DOHH2 (cell line): Measurements from ENCODE around the gene HPCAL4.

Experiments
- H3F3A ChIP-seq: fragments of 200-600 bp; sonication (generic), shearing (Covaris generic); 2 replicates; pipeline ENCODE4 v1.6.0; 2016; ENCODE audit warnings: antibody characterized with exemption, mild to moderate bottlenecking; ENCODE audit not compliant: control insufficient read depth, insufficient read depth
- H3K27ac ChIP-seq: fragments of 200-600 bp; sonication (generic); 2 replicates; pipeline ENCODE4 v1.5.1; 2014; ENCODE audit warnings: low read depth, mild to moderate bottlenecking, low read length, moderate library complexity
- H3K27me3 ChIP-seq: fragments of 200-600 bp; sonication (generic); 2 replicates; pipeline ENCODE4 v1.6.1; 2014; ENCODE audit warnings: mild to moderate bottlenecking, low read length, mixed read lengths; ENCODE audit not compliant: control insufficient read depth
- H3K36me3 ChIP-seq: fragments of 200-600 bp; sonication (generic); 2 replicates; pipeline ENCODE4 v1.6.1; 2014; ENCODE audit warnings: mild to moderate bottlenecking, low read length, moderate library complexity, mixed read lengths; ENCODE audit not compliant: control insufficient read depth
- H3K4me1 ChIP-seq: fragments of 200-600 bp; sonication (generic); 2 replicates; pipeline ENCODE4 v1.6.1; 2014; ENCODE audit warnings: mild to moderate bottlenecking, low read length, mixed read lengths; ENCODE audit not compliant: control insufficient read depth
- H3K4me2 ChIP-seq: fragments of 200-600 bp; sonication (generic); 2 replicates; pipeline ENCODE4 v1.6.0; 2014; ENCODE audit warnings: mild to moderate bottlenecking, low read length, moderate library complexity
- H3K4me3 ChIP-seq: fragments of 200-600 bp; sonication (generic); 2 replicates; pipeline ENCODE4 v1.5.1; 2014; ENCODE audit warnings: mild to moderate bottlenecking, low read length, mixed read lengths
- H3K79me2 ChIP-seq: fragments of 200-600 bp; sonication (generic); 2 replicates; pipeline ENCODE4 v1.6.1; 2014; ENCODE audit warnings: mild to moderate bottlenecking, low read length, mixed read lengths; ENCODE audit not compliant: control insufficient read depth
- H3K9me2 ChIP-seq: fragments of 200-600 bp; sonication (generic); replicated peaks from 2 replicates; pipeline ENCODE4 v1.6.1; 2014; ENCODE audit warnings: mild to moderate bottlenecking, low read length, mixed read lengths; ENCODE audit not compliant: control insufficient read depth
- H3K9me3 ChIP-seq: fragments of 200-600 bp; sonication (generic); 2 replicates; pipeline ENCODE4 v1.6.1; 2014; ENCODE audit warnings: antibody characterized with exemption, low read length, mixed read lengths; ENCODE audit not compliant: control insufficient read depth, insufficient read depth
- H4K20me1 ChIP-seq: fragments of 200-600 bp; sonication (generic); 2 replicates; pipeline ENCODE4 v1.6.0; 2014; ENCODE audit warnings: low read depth, mild to moderate bottlenecking, antibody characterized with exemption, low read length, moderate library complexity; ENCODE audit not compliant: control insufficient read depth, insufficient read depth
- EZH2phosphoT487 ChIP-seq: fragments of 200-600 bp; sonication (generic); IDR thresholded peaks from 2 replicates; pipeline ENCODE4 v1.6.1; 2017; ENCODE audit warnings: borderline replicate concordance, mild to moderate bottlenecking, antibody characterized with exemption, low read length, moderate library complexity, mixed read lengths
- TF ChIP-seq, protein P1 (sequence below): fragments of 200-600 bp; sonication (generic); IDR thresholded peaks from one replicate; pipeline ENCODE4 v1.5.1; 2014; ENCODE audit warnings: antibody characterized with exemption, mild to moderate bottlenecking, low read depth, low read length; ENCODE audit not compliant: poor library complexity, severe bottlenecking

Gene HPCAL4

DNA sequence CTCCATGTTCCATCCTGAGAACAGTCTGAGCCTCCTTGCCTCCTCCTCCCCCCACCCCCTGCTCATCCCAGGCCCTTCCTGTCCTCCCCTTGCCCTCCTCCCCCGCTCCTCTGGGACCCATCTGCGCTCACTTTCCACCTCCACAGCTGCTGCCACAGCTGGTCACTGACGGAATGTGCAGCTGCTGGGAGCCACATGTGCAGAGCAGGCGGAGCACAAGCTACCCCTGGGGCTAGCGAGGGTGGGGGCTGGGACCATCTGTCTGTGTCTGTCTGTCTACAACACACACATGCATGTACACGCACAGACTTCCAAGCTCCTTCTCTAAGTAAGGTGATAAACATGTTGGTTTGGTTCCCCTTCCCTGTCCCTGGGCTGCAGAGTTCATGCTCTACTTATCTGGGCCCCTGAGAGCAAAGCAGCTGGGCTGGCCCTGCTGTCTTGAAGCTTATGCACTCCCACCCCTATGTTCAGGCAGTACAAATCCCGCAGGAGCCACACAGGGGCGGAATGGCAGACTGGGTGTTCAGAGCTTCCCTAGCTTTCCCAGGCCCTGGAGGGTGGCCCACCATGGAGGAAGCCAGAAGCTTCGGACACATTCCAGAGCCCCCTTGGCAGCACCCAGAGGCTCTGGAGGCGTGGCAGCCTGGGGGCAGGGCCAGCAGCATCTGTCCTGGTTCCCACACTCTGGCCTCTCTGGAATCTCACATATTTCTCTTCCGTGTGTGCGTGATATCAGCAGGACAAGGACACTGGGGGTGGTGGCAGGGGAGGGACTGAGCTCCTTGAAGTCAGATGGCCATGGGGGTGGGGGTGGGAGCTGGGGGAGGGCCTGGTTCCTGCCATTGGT, 44.8 kb downstream of the HPCAL4 start:
- H3K79me2 ChIP-seq, result no peaks in the 10 kb centered on the region
- TF ChIP-seq, protein P1, sequence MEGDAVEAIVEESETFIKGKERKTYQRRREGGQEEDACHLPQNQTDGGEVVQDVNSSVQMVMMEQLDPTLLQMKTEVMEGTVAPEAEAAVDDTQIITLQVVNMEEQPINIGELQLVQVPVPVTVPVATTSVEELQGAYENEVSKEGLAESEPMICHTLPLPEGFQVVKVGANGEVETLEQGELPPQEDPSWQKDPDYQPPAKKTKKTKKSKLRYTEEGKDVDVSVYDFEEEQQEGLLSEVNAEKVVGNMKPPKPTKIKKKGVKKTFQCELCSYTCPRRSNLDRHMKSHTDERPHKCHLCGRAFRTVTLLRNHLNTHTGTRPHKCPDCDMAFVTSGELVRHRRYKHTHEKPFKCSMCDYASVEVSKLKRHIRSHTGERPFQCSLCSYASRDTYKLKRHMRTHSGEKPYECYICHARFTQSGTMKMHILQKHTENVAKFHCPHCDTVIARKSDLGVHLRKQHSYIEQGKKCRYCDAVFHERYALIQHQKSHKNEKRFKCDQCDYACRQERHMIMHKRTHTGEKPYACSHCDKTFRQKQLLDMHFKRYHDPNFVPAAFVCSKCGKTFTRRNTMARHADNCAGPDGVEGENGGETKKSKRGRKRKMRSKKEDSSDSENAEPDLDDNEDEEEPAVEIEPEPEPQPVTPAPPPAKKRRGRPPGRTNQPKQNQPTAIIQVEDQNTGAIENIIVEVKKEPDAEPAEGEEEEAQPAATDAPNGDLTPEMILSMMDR, result no peak
- TF ChIP-seq EZH2phosphoT487, result no peak
- H4K20me1 ChIP-seq, result no peaks in the 10 kb centered on the region
- H3F3A ChIP-seq, result no peaks in the 10 kb centered on the region
- peaks cover 11% of the 10 kb centered on the region for H3K27me3 ChIP-seq
- H3K9me2 ChIP-seq, result no peaks in the 10 kb centered on the region
- H3K9me3 ChIP-seq, result no peaks in the 10 kb centered on the region
- H3K4me2 ChIP-seq, result no peak overlapping the region
- no peak overlapping the region for H3K4me3 ChIP-seq
- no peak overlapping the region for H3K27ac ChIP-seq
- peaks cover 9% of the 10 kb centered on the region for H3K4me1 ChIP-seq
- no peaks in the 10 kb centered on the region for H3K36me3 ChIP-seq

DNA sequence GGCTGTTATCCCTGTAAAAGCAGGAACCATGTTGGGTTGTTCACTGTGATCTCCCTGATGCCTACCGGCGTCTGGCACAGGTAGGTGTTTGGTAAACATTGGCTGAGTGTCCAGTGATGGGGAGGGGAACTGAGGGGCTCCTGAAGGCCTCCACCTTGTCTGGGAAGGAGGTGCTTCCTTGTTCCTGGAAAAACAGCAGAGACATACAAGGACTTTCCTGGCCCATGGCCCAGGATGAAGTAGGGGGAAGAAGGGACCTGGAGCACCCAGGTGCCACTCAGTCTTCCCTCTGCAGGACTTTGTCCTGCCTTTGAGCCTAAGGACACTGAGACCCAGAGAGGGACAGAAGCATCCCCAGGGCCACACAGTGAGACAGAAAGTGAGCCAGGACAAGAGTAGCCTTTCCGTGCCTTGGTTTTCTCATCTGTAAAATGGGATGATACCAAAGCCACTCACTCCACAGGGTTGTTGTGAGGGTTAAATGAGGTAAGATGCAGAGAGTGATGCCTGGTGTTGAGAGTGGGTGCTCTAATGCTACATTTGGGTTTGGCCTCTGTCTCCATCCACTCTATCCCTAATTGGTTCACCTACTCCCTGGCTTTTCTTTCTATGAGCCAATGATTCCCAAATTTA, 45.7 kb downstream of the HPCAL4 start:
- no peak overlapping the region for H3K4me2 ChIP-seq
- H3K4me3 ChIP-seq, result no peak overlapping the region
- TF ChIP-seq, protein P1, result no peak
- no peak for TF ChIP-seq EZH2phosphoT487
- peaks cover 11% of the 10 kb centered on the region for H3K27me3 ChIP-seq
- H3K4me1 ChIP-seq, result peaks cover 9% of the 10 kb centered on the region
- H3K9me3 ChIP-seq, result no peaks in the 10 kb centered on the region
- H3K79me2 ChIP-seq, result no peaks in the 10 kb centered on the region
- H4K20me1 ChIP-seq, result no peaks in the 10 kb centered on the region
- no peaks in the 10 kb centered on the region for H3K9me2 ChIP-seq
- no peaks in the 10 kb centered on the region for H3K36me3 ChIP-seq
- H3K27ac ChIP-seq, result no peak overlapping the region
- no peaks in the 10 kb centered on the region for H3F3A ChIP-seq

DNA sequence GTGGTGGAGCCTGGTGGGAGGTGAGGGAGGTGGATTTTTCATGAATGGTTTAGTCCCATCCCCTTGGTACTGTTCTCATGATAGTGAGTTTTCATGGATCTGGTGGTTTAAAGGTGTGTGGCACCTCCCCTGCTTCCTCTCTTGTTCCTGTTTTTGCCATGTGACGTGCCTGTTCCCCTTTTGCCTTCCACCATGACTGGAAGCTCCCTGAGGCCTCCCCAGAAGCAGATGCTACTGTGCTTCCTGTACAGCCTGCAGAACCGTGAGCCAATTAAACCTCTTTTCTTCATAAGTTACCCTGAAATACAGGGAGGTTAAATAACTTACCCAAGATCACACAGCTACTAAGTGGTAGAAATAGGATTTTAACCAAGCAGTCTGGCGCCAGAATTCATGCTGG, 47.5 kb downstream of the HPCAL4 start:
- TF ChIP-seq EZH2phosphoT487, result no peak
- TF ChIP-seq, protein P1, result no peak
- no peaks in the 10 kb centered on the region for H4K20me1 ChIP-seq
- H3K4me2 ChIP-seq, result no peak overlapping the region
- no peaks in the 10 kb centered on the region for H3K36me3 ChIP-seq
- H3K4me1 ChIP-seq, result peaks cover 9% of the 10 kb centered on the region
- H3K27ac ChIP-seq, result no peak overlapping the region
- H3K9me2 ChIP-seq, result no peaks in the 10 kb centered on the region
- peaks cover 17% of the 10 kb centered on the region for H3K27me3 ChIP-seq
- no peaks in the 10 kb centered on the region for H3F3A ChIP-seq
- H3K79me2 ChIP-seq, result no peaks in the 10 kb centered on the region
- no peaks in the 10 kb centered on the region for H3K9me3 ChIP-seq
- H3K4me3 ChIP-seq, result no peak overlapping the region
